Tibial nerve (tissue), 4 donors: Measurements from ENCODE around the gene MGAT3.

Experiments
- EP300 ChIP-seq, 2 donors: sonication (generic); formaldehyde crosslinking; IDR thresholded peaks; one replicate each; pipeline ENCODE4 v1.6.1; 2017; ENCODE audit warnings: antibody characterized with exemption in 2 of 2, mild to moderate bottlenecking in 1 of 2
- TF ChIP-seq, protein P1 (sequence below), 5 experiments: fragments of 200-600 bp in 3 of 5; fragments of 450-650 bp in 2 of 5; sonication (generic) in 3 of 5; IDR thresholded peaks; one replicate each; pipeline ENCODE4 v1.5.1; 2016 to 2019; ENCODE audit warnings: antibody characterized with exemption in 5 of 5, mild to moderate bottlenecking in 3 of 5, moderate library complexity in 2 of 5

GRCh38 chr22:39470451-39471291 is 13.9 kb downstream of the MGAT3 start:
- TF ChIP-seq, protein P1, sequence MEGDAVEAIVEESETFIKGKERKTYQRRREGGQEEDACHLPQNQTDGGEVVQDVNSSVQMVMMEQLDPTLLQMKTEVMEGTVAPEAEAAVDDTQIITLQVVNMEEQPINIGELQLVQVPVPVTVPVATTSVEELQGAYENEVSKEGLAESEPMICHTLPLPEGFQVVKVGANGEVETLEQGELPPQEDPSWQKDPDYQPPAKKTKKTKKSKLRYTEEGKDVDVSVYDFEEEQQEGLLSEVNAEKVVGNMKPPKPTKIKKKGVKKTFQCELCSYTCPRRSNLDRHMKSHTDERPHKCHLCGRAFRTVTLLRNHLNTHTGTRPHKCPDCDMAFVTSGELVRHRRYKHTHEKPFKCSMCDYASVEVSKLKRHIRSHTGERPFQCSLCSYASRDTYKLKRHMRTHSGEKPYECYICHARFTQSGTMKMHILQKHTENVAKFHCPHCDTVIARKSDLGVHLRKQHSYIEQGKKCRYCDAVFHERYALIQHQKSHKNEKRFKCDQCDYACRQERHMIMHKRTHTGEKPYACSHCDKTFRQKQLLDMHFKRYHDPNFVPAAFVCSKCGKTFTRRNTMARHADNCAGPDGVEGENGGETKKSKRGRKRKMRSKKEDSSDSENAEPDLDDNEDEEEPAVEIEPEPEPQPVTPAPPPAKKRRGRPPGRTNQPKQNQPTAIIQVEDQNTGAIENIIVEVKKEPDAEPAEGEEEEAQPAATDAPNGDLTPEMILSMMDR (IDR thresholded peaks at IDR 0.05): no peak
- TF ChIP-seq EP300 (IDR thresholded peaks at IDR 0.05): no peak
